Measurements from ENCODE around the gene CAMSAP1. TPM values are rescaled to one million over a fixed set of nuclear protein-coding genes. Genes with fewer than 3 reads are reported as not detected.

Gene CAMSAP1
- total and polyA plus RNA-seq, 2 of the 4 experiments (the other 2 are of a cell fraction): 8.2 to 19.5 TPM

- Histone ChIP-seq H3K9me1 (ENCODE audit: insufficient read depth, low read length) (no peaks in the 10 kb centered on the region), H3K27ac (ENCODE audit: insufficient read depth, low read length) (no peak overlapping the region), H2AFZ (replicated peaks; ENCODE audit: low read length, poor library complexity) (peak overlapping the region; percentile 13), H2BK5ac (ENCODE audit: low read depth, low read length, poor library complexity, severe bottlenecking) (no peak overlapping the region), H3K36me3 (ENCODE audit: control insufficient read depth, insufficient read depth, low read length) (no peaks in the 10 kb centered on the region), H2BK15ac (ENCODE audit: low read depth, low read length) (no peak overlapping the region), H3K27me3 (ENCODE audit: control insufficient read depth, insufficient read depth, low read length) (peaks cover 27% of the 10 kb centered on the region; the same call in 1 of the 2 replicates), H2AK9ac (replicated peaks; ENCODE audit: low read depth, low read length, poor library complexity) (no peak overlapping the region), H4K5ac (ENCODE audit: low read depth, low read length) (no peak overlapping the region), H3K4me1 (ENCODE audit: control insufficient read depth, insufficient read depth, low read length) (no peaks in the 10 kb centered on the region), H3K9me3 (ENCODE audit: control insufficient read depth, insufficient read depth, low read length) (no peaks in the 10 kb centered on the region), H2BK120ac (ENCODE audit: low read depth, low read length) (no peak overlapping the region), H4K8ac (ENCODE audit: low read depth in 2 of 2, low read length in 2 of 2) (no peak overlapping the region), H3K4me3 (ENCODE audit: insufficient read depth, low read depth, low read length) (no peak overlapping the region), H4K20me1 (ENCODE audit: insufficient read depth, low read length) (no peaks in the 10 kb centered on the region), H3K9ac (ENCODE audit: low read depth, low read length) (no peak overlapping the region), H2AK5ac (ENCODE audit: low read depth, low read length) (no peak overlapping the region), H3K4ac (ENCODE audit: low read depth, low read length) (no peak overlapping the region), H2BK20ac (ENCODE audit: low read depth, low read length) (no peak overlapping the region), H4K91ac (ENCODE audit: insufficient read depth, low read depth, low read length) (no peak overlapping the region), H3K23ac (ENCODE audit: low read depth, low read length) (no peak overlapping the region), H3K14ac (replicated peaks; ENCODE audit: low read depth, low read length) (no peak overlapping the region), H3K79me1 (ENCODE audit: low read depth in 1 of 2, low read length in 2 of 2) (no peaks in the 10 kb centered on the region), H3K56ac (ENCODE audit: extremely low read depth, insufficient read depth, low read length) (no peak overlapping the region), H3K18ac (ENCODE audit: low read depth, low read length) (no peak overlapping the region), H3K4me2 (ENCODE audit: low read depth, low read length) (no peak overlapping the region)
- intact Hi-C loops (cut with micrococcal nuclease): no loop called here
- WGBS, 2 experiments (ENCODE audit: extremely low coverage in 2 of 2, insufficient read length in 1 of 2): 70% methylated on average over 2 of the region's 30 CpGs; no CpG with 5 or more reads in 1 of the 2 experiments
- BruUV-seq (replicated peaks): no TSS peak
- ChIA-PET POLR2A (ENCODE audit: unreplicated experiment) (no interaction called here), CTCF (no interaction called here)
- DNase-seq (no peak), ATAC-seq (ENCODE audit: low read depth) (no peak)
- no peak for TF ChIP-seq CHD1 (IDR thresholded peaks at IDR 0.05; ENCODE audit: low read depth, low read length)
- no peak for TF ChIP-seq CTCF (conservative IDR thresholded peaks at IDR 0.05; ENCODE audit: low read depth, low read length)
- no peak for TF ChIP-seq POLR2A (IDR thresholded peaks at IDR 0.05; ENCODE audit: low read depth, low read length)
- TF ChIP-seq ELK1 (IDR thresholded peaks at IDR 0.05; ENCODE audit: borderline replicate concordance, low read depth, low read length): no peak
- TF ChIP-seq NFE2L2 (IDR thresholded peaks at IDR 0.05; ENCODE audit: low read depth, low read length): no peak
- TF ChIP-seq RAD21 (IDR thresholded peaks at IDR 0.05; ENCODE audit: low read length): no peak
- in situ Hi-C loops (cut with MboI; ENCODE audit: low sequenced_read_pairs): no loop called here
- dilution Hi-C loops (cut with HindIII; ENCODE audit: low sequenced_read_pairs, unreplicated experiment): no loop called here
Observed at GRCh38 chr9:135783540-135784245, 123.7 kb downstream of the CAMSAP1 start.

Measured in IMR-90 (cell line).